GM12878 (cell line): Measurements from ENCODE around the gene NR3C1. TPM values are rescaled to one million over a fixed set of nuclear protein-coding genes. Genes with fewer than 3 reads are reported as not detected.

Source experiments
- CBX5 ChIP-seq: sonication (generic); IDR thresholded peaks from 2 replicates; pipeline ENCODE4 v1.6.1; 2016; ENCODE audit warnings: low read depth, moderate library complexity, mild to moderate bottlenecking, inconsistent platforms
- CEBPZ ChIP-seq: fragments of 150-350 bp; IDR thresholded peaks from 2 replicates; pipeline ENCODE4 v1.6.1; 2016; ENCODE audit warnings: low read depth, low read length
- CHD2 ChIP-seq: IDR thresholded peaks from 2 replicates; pipeline ENCODE4 v1.6.1; 2011; ENCODE audit warnings: low read depth, low read length, improper control_type of control experiment, borderline replicate concordance
- CHD4 ChIP-seq: fragments of 200-600 bp; sonication (generic); IDR thresholded peaks from 2 replicates; pipeline ENCODE4 v1.6.1; 2016; ENCODE audit warnings: mild to moderate bottlenecking
- EP300 ChIP-seq, 2 experiments: fragments of 150-350 bp in 1 of 2; IDR thresholded peaks; 2 replicates each; pipeline ENCODE4 v1.6.1; 2011 to 2012; ENCODE audit warnings: low read depth in 2 of 2, low read length in 2 of 2, borderline replicate concordance in 1 of 2, improper control_type of control experiment in 1 of 2, inconsistent platforms in 1 of 2; ENCODE audit not compliant: control insufficient read depth in 1 of 2
- HDAC2 ChIP-seq: fragments of 200-600 bp; sonication (generic); IDR thresholded peaks from 2 replicates; pipeline ENCODE4 v1.6.1; 2017
- HSF1 ChIP-seq: fragments of 150-350 bp; IDR thresholded peaks from 2 replicates; pipeline ENCODE4 v1.6.1; 2014; ENCODE audit warnings: mild to moderate bottlenecking, low read depth, low read length
- MLLT1 ChIP-seq: fragments of 450-650 bp; IDR thresholded peaks from 2 replicates; pipeline ENCODE4 v1.6.1; 2016; ENCODE audit warnings: mild to moderate bottlenecking
- MYC ChIP-seq: IDR thresholded peaks from 2 replicates; pipeline ENCODE4 v1.6.1; 2011; ENCODE audit warnings: mild to moderate bottlenecking, low read length, moderate library complexity, inconsistent platforms; ENCODE audit not compliant: insufficient read depth, insufficient replicate concordance, insufficient read length, severe bottlenecking
- NFIC ChIP-seq: IDR thresholded peaks from 2 replicates; pipeline ENCODE4 v1.6.1; 2012; ENCODE audit warnings: low read depth, mild to moderate bottlenecking, inconsistent platforms, low read length, moderate library complexity
- NR2C1 ChIP-seq: fragments of 450-650 bp; IDR thresholded peaks from 2 replicates; pipeline ENCODE4 v1.6.1; 2017; ENCODE audit warnings: antibody characterized with exemption, mild to moderate bottlenecking, moderate library complexity
- NR2C2 ChIP-seq: IDR thresholded peaks from 2 replicates; pipeline ENCODE4 v1.6.1; 2011; ENCODE audit warnings: borderline replicate concordance, low read depth; ENCODE audit not compliant: control insufficient read depth, insufficient read length
- PBX3 ChIP-seq: IDR thresholded peaks from 2 replicates; pipeline ENCODE4 v1.6.1; 2011; ENCODE audit warnings: mild to moderate bottlenecking, low read depth, low read length, moderate library complexity; ENCODE audit not compliant: insufficient replicate concordance
- PKNOX1 ChIP-seq: fragments of 450-650 bp; IDR thresholded peaks from 2 replicates; pipeline ENCODE4 v1.6.1; 2016; ENCODE audit warnings: mild to moderate bottlenecking
- POLR2AphosphoS2 ChIP-seq: IDR thresholded peaks from 2 replicates; pipeline ENCODE4 v1.6.1; 2011; ENCODE audit warnings: low read depth, mild to moderate bottlenecking, low read length, improper control_type of control experiment, moderate library complexity
- RAD51 ChIP-seq: fragments of 450-650 bp; IDR thresholded peaks from 2 replicates; pipeline ENCODE4 v1.6.1; 2016; ENCODE audit warnings: moderate library complexity, mild to moderate bottlenecking, inconsistent platforms
- RELA ChIP-seq: fragments of 450-650 bp; IDR thresholded peaks from 2 replicates; pipeline ENCODE4 v1.8.0; 2014; ENCODE audit warnings: borderline replicate concordance; ENCODE audit not compliant: partially characterized antibody
- SIN3A ChIP-seq: IDR thresholded peaks from 2 replicates; pipeline ENCODE4 v1.6.1; 2012; ENCODE audit warnings: low read depth, low read length, improper control_type of control experiment
- SPI1 ChIP-seq: IDR thresholded peaks from 2 replicates; pipeline ENCODE4 v1.6.1; 2011; ENCODE audit warnings: low read depth, mild to moderate bottlenecking, low read length, moderate library complexity, borderline replicate concordance; ENCODE audit not compliant: insufficient read depth
- SRF ChIP-seq, 2 experiments: IDR thresholded peaks; 2 replicates each; pipeline ENCODE4 v1.6.1; 2011; ENCODE audit warnings: low read depth in 2 of 2, low read length in 2 of 2, mild to moderate bottlenecking in 1 of 2, moderate library complexity in 1 of 2
- TARDBP ChIP-seq: IDR thresholded peaks from 2 replicates; pipeline ENCODE4 v1.6.1; 2016; ENCODE audit warnings: borderline replicate concordance
- TBL1XR1 ChIP-seq: IDR thresholded peaks from 2 replicates; pipeline ENCODE4 v1.6.1; 2012; ENCODE audit warnings: low read depth, low read length, improper control_type of control experiment
- polyA plus RNA-seq, 11 experiments: library from polyadenylated mRNA; depleted of rRNA in 4 of 11; unstranded in 6 of 11; stranded (reverse) in 5 of 11; fragments of >200 nt; fragmentation: Nextera tagmentation in 4 of 11; fragmentation: Illumina TruSeq in 1 of 11; extraction: Ambion mirVana in 4 of 11; extraction: Trizol in 1 of 11; gene quantifications; 1 replicate in 1 of 11; 2 replicates in 10 of 11; pipeline versions ENCODE4 v1.2.1 to v1.2.3, GENCODE V29; 2011 to 2016; ENCODE audit warnings: inconsistent platforms in 2 of 11, missing spikeins in 2 of 11, low read depth in 1 of 11
- total RNA-seq, 4 experiments: library from RNA; depleted of rRNA in 3 of 4; stranded (reverse); fragments of >200 nt in 3 of 4; fragmentation: Illumina TruSeq in 1 of 4; extraction: Trizol in 1 of 4; gene quantifications; 2 replicates each; pipeline versions ENCODE4 v1.2.1 to v1.2.3, GENCODE V29; 2013 to 2021

The NR3C1 gene
- total and polyA plus RNA-seq, 10 of the 15 experiments (the other 5 are each of a cell fraction or from before 2014, with no cell fraction given): 49.7 to 141 (median 109) TPM

- TF ChIP-seq MLLT1 (peak; percentile 51), NFIC (peak; percentile 71), HSF1 (no peak), SRF (IDR thresholded peaks at IDR 0.05; ENCODE audit: low read depth in 2 of 2, low read length in 2 of 2) (no peak), RELA (no peak), HDAC2 (no peak), PKNOX1 (peak; percentile 33), TBL1XR1 (no peak; the same call in 1 of the 2 replicates), CHD2 (no peak), CHD4 (no peak), NR2C2 (no peak), SPI1 (peak; percentile 31; the same call in 1 of the 2 replicates), EP300 (IDR thresholded peaks at IDR 0.05; ENCODE audit: borderline replicate concordance in 1 of 2, control insufficient read depth in 1 of 2, low read depth in 2 of 2, low read length in 2 of 2) (no peak), RAD51 (no peak), NR2C1 (no peak), SIN3A (no peak), CEBPZ (no peak), MYC (no peak), TARDBP (no peak), POLR2AphosphoS2 (no peak), CBX5 (no peak), PBX3 (no peak)
These were observed 7.0 kb downstream of the NR3C1 start (continued) for GRCh38 chr5:143396353-143396940.
